GM04504 (cell line): ENCODE results near the gene TBXAS1.

Source experiments
- DNase-seq: peaks from one replicate; pipeline ENCODE4 v3.0.0-alpha.2; 2012; ENCODE audit warnings: low read depth

TBXAS1 gene

DNA sequence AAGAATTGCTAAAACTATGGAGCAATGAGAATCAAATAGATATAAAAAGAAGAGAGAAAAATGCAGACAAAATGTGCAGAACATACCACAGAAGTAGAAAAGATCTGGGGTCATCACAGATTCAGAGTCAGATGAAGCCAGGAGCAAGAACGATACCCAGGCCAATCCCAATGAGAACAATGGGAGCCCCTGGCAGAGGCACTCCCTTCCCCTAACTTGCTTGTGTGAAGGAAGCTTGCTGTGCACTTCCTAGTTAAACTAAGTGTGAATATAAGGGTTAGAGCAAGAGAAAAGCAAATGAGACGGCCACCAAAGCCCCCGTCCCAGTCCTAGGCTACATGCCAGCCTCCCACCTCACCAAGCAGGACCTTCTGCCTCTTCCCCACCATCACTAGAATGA lies 221.0 kb downstream of the TBXAS1 start:
- DNase-seq: no peak

DNA sequence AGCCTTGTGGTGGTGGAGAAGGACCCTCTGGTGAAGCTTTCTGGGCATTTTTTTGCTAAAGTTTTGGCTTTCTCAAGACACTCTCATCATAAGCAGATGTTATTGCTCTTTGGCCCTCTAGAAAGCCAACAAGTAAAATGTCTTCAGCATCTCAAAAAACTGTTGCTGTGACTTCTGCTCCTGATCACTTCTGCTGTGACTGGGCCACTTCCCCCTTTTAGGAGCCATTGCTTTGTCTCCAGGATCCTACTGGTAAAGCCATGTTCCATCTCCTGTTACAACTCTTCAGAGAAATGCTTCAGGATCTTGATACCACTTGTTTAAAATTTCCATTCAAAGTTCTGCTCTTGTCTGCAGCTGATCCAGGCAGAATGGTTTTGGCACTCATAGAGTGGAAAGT lies 222.8 kb downstream of the TBXAS1 start:
- DNase-seq: no peak

- DNase-seq: no peak
Measured at GRCh38 chr7:140053812-140054539, 224.9 kb downstream of the TBXAS1 start.

DNA sequence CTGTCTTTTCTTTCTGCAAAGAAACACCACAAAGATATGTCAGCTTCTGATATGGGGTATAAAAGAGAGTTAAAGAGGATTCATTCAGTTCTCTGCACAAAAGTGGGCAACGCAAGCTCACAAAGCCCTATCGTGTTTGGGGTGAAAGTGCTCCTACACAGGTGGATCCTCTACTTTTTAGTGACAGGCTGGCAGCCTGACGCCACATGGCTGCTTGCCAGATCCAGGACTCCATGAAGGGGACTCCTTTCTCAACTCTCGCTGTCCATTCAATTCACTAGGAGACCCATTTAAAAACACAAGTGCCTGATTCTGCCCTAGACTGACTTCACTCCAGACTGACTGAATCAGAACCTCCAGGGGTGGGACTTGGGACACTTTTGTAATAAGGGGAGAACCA lies 225.7 kb downstream of the TBXAS1 start:
- DNase-seq: no peak

DNA sequence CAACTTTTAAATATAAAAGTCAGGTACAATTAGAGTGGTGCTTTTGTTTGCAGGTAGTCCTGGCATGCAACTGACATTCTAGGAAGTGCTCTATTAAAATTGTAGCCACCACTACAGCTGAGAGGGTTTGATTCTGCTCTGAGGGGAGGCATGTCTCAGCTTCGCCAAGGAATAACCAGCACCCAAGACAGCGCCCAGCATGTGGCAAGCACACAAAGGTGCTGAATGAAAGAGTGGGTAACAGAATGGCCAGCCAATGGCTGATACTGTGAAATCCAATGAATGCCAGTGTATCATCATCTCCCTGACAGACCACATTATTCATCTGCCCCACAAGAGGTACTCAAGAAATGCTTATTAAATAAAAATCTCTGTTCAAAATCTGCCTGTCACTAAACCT lies 226.8 kb downstream of the TBXAS1 start:
- DNase-seq: no peak

- DNase-seq: no peak
Measured at GRCh38 chr7:140056431-140057142, 227.5 kb downstream of the TBXAS1 start.

DNA sequence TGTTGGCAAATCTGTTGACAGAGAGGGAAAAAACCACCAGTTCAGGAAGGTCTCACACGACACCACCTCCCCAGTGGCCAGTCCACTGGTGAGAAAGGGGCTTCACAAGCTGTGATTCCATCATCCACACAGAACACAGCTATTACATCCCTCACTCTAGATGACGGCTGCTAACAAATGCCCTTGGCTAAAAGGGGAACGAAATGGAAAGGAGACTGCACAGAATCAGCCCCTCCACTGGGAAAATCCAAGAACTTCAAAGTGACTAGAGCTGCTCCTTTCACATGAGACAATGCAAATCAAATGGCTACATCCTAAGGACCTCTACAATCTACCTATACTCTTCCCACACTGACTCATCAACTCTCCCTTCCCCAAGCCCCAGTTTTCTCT lies 228.1 kb downstream of the TBXAS1 start:
- DNase-seq: no peak

GRCh38 chr7:140058517-140058916 lies 229.5 kb downstream of the TBXAS1 start:
- DNase-seq: no peak

- peak; percentile 63 for DNase-seq
Measured at GRCh38 chr7:140059273-140060242, 230.5 kb downstream of the TBXAS1 start.

DNA sequence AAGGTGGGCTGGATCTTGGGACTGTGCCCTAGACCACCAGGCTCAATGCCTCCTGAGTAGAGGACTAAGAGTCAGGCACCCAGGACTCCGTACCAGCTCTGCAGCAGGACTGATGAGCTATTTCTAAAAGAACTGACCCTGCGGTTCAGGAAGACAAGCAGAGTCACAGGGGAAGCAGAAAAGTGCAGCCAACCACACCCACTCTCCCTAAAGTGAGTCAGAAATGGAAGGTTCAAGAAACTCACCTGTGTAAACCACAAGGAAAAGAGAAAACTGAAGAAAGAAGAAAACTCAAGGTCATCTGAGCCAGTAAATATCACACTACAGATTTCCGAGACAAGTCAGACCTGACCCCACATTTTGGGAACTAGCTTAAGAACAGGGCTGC lies 231.2 kb downstream of the TBXAS1 start:
- DNase-seq: no peak

DNA sequence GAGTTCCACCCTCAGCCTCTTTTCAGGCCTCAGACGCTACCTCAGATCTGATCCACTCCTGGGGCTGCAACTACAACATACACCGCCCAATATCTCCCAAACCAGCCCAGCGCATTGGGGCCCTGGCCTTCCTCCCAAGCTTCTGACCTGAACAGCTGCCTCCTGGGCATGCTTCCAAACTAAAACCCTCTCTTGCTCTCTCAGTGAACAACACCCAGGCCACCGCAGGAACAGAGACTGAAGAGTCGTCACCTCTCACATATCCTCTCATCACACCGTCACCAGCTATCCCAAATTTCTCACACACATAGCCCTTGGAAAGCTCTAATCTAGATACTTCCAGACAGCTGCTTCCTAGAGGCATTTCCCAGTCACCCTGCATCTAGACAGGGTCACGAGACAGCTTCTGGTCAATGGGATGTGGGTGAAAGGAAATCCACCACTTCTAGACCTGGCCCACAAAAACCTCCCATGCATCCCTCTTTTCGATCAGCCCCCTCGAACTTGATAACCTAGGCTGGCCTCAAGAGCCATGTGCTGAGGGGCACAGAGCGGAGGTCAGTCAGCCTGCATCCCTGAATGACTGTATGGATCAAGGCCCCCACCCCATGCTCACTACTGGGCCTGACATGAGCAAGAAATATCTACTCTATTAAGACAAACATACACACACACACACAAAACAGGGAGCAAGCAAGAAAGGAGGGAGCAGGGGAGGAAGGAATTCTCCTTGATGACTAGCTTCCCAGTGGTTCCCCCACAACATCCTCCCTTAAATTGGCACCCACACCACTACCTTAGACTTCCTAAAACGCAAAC lies 231.9 kb downstream of the TBXAS1 start:
- DNase-seq: no peak

- DNase-seq: no peak
Measured at GRCh38 chr7:140061607-140061930, 232.5 kb downstream of the TBXAS1 start.

DNA sequence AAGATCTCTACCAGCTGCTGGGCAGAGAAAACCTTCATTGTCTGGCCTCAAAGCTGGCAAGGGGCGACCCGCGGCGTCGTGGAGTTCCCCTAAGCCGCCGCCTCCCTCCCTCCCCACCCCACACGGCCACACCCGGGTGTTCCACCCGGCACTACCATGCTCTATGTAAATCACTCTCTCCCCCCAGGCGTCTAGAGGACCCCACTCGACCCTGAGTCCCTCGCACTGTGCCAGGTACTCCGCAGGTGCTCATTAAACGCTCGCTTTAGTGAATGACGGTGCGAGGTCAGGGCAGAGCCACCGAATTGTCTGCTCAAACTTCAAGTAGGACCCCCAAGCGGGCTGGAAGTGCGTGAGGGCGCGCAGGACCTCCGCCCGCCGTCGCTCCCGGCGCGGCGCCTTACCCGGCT lies 233.1 kb downstream of the TBXAS1 start:
- DNase-seq: no peak

- peak; percentile 64 for DNase-seq
Measured at GRCh38 chr7:140062528-140063299, 233.7 kb downstream of the TBXAS1 start, which contains the start of gene PARP12. Gene PARP12, minus strand, starts transcription at chr7:140062951. Its CDS starts 104 bp downstream, at chr7:140062847.

DNA sequence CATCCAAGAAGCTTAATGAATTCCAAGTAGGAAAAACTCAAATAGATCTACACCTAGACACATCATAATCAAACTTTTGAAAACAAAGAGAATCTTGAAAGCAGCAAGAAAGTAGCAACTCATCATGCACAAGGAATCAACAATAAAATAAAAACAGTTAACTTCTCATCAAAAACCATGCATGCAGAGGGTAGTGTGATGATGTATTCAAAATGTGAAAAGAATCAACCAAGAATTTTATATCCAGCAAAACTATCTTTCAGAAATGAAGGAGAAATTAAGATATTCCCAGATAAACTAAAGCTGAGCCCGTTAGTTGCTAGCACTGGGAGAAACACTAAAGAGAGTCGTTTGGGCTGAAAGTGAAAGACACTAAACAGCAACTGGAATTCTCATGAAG lies 238.0 kb downstream of the TBXAS1 start:
- DNase-seq: no peak

GRCh38 chr7:140068033-140068432 lies 239.0 kb downstream of the TBXAS1 start:
- DNase-seq: no peak

DNA sequence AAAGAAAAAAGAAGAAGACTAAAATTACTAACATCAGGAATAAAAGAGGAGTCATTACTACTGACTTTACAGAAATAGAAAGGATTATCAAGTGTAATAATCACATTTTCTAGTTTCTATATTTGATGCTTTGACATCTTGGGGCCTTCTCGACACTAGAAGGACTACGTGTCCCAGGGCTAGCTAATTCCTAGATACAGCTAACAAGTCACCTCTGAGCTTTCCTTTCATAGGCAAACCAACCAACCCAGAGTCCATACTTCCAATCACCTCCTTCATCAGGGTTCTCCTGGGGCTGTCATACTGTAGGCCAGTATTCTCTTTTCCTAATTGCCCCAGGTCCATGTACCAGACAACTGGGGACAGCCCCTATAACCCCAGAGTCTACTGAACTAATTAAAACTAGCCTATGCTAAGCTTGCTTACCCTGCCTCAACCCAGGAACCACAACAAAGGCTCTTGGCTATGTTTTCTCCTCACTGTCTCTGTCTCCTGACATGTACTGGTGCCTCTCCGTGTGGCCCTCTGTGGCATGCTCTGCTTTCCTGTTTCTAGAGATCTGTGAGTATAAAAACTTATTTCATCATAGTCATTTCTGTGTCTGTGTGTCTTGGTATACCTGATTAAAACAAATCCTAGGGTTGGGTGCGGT lies 240.4 kb downstream of the TBXAS1 start:
- DNase-seq: no peak
